GM20000 (cell line): ENCODE results near the gene MAD1L1.

ENCODE experiments used
- DNase-seq: peaks from one replicate; pipeline ENCODE4 v3.0.0; 2012; ENCODE audit warnings: low spot score
- TF ChIP-seq, protein P1 (sequence below): IDR thresholded peaks from 2 replicates; pipeline ENCODE4 v1.5.1; 2012; ENCODE audit warnings: mild to moderate bottlenecking, control low read depth; ENCODE audit errors: extremely low read depth, missing control alignments

MAD1L1 gene

DNA sequence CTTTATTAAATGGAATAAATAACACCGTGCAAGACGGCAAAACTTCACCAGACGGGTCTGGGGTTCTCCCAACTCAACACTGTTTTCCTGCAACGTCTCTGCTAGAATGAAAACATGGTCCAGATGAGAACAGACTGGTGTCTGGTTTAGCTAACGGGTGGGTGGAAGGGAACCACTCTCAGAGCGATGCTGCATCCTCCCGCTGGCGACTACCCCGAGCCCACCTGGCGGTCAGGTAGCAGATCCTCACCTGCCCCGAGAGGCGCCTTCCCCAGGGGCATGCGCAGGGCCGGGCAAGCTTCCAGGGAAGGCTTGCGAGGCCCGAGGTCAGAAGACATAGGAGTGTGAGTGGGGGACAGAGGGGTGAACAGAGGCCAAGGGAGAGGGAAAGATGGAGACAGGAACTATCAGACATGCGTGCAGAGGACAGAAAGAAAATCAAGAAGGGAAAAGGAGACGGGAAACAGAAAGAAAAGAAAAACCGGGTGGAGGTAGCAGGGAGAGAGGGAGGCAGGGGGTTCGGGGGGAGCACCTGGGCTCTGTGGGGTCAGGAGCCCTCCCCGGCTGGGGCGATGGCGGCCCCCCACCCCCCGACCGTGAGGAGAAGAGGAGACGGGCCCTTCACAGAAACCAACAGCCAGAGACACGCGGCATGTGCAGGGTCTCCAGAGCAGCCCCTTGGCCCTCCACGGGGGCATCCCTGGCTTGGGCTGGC, 222.0 kb downstream of the MAD1L1 start:
- no peak for DNase-seq
- TF ChIP-seq, protein P1, sequence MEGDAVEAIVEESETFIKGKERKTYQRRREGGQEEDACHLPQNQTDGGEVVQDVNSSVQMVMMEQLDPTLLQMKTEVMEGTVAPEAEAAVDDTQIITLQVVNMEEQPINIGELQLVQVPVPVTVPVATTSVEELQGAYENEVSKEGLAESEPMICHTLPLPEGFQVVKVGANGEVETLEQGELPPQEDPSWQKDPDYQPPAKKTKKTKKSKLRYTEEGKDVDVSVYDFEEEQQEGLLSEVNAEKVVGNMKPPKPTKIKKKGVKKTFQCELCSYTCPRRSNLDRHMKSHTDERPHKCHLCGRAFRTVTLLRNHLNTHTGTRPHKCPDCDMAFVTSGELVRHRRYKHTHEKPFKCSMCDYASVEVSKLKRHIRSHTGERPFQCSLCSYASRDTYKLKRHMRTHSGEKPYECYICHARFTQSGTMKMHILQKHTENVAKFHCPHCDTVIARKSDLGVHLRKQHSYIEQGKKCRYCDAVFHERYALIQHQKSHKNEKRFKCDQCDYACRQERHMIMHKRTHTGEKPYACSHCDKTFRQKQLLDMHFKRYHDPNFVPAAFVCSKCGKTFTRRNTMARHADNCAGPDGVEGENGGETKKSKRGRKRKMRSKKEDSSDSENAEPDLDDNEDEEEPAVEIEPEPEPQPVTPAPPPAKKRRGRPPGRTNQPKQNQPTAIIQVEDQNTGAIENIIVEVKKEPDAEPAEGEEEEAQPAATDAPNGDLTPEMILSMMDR: no peak

DNA sequence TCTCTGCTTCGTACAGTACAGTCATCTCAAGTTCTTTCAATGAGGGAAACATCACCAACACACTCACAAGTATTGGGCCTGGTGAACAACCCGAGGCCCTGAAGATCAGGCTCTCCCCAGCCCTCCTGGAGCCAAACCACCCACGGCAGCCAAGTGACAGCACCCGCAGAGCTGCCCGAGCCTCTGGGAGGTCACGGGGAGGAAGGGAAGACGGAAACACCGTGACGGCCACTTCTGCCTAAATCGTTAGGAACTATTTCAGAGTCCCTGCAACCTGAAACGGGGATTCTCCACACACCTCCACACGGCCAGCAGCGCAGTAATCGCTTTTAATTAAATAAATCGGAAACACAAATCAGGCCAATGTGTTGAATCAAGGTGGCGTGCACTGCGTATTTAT, 222.6 kb downstream of the MAD1L1 start:
- TF ChIP-seq, protein P1: no peak
- no peak for DNase-seq

DNA sequence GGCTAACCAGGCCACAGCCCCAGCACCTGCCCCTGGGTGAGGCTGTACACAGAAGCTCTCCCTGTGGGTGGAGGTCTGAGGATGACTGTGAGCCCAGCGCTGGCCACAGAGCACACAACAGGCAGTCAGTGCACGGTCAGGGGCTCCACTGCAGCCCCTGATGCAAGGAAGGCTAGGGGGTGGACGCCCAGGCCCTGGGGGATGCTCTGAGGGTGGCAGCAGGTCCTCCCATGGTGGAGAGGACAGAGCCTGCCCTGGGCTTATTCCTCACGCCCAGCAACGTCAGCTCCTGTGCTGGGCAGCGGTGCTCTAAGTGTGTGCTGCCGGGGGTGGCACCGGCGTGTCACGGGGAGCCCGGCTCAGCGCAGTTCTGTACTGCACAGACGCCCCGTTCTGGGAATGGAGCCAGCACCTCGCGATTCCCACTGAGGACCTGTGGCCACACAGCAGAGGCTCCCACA, 223.2 kb downstream of the MAD1L1 start:
- TF ChIP-seq, protein P1: no peak
- DNase-seq: no peak

DNA sequence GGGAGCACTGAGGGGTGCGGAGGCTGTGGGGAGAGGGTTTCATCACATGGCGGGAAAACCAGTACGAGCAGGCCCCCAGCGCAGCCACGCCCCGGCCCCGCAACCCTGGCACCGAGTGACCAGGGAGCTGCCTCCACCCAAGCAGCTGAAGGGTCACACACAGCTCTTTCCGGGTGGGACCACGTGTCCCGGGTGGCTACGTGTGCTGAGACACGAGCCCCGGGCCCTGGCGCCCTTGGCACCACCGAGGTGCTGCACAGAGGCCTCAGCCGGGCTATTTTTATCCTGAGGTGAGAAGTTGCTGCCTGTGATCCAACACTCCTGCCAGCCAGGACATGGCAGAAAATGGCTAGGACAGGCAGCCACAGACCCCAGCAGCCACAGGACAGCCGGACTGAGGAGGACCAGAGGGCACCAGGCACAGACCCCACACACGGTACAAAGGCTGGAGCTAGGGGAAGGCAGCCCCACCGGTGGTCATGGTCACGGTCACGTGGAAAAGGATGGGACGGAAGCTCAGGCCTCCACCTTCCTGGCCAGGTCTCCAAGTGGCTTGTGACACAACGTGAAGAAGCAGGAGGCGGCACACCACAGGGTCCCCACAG, 223.7 kb downstream of the MAD1L1 start:
- TF ChIP-seq, protein P1: no peak
- no peak for DNase-seq

DNA sequence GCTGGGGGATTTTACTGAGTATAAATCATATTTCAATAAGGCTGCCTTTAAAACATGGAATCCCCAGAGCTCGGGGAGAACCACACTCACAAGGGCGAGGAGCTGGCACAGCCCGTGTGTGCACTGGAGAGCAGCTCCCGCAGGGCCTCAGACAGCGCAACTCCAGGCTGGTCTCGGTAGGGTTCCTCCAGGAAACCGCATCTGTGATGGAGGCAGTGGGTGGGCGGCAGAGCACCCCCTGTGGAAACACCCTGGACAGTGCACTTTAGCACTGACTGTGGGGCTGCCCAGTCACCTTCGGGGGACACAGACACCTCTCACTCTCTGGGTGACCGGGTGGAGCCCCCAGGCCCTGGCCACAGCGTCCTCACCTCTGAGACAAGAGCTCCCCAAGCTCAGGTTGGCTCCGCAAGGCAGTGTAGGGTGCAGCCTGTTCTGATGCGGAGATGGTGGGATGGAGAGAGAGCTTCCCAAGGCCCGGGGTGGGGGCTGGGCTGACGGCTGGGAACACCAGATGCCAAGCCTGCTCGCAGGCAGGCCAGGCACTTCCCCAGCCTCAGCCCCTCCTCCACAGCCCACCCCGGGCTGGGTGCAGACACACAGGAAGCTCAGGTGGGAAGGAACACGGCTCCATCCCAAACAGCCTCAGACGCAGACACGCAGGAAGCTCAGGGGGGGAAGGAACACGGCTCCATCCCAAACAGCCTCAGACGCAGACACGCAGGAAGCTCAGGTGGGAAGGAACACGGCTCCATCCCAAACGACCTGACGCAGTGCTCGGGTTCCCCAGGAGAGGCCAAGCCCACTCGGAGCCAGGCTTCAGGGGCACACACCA, 224.4 kb downstream of the MAD1L1 start:
- TF ChIP-seq, protein P1: no peak
- DNase-seq: no peak

DNA sequence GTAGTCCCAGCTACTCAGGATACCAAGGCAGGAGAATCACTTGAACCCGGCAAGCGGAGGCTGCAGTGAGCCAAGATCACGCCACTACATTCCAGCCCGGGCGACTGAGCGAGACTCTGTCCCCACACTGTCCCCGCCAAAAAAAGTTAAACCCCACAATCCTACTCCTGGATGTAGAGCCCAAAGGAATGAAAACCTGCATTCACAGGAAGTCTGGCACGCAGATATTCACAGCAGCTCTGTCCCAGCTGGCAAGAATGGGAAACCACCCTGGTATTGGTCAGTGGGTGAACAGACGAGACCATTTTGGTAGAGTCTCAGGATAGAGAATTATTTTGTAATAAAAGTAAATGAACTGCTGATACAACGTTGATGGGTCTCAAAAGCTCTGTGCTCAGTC, 225.2 kb downstream of the MAD1L1 start:
- TF ChIP-seq, protein P1: no peak
- no peak for DNase-seq

DNA sequence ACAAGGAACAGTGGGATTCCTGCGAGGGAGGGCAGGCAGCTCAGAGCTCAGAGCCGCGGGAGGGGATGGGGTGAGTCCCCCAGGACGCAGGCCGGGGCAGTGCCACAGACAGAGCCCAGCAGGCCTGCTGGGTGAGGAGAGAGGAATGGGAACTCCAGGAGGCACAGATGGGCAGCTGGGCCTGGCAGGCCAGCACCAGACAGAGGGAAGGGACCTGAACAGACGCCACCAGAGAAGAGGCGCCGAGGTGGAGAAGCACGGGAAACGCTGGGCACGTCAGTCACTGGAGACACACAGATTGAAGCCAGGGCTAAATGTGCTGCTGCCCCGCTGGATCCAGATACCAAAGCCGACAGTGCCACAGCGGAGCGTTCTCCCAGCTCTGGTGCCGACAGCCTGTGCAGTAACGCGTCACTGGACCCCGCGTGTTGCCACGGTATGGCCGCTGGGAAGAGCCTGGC, 225.8 kb downstream of the MAD1L1 start:
- no peak for DNase-seq
- TF ChIP-seq, protein P1: no peak
